MM.1S (cell line): ENCODE data around the gene ZIC4.

Experiments used
- DNase-seq: peaks from one replicate; pipeline ENCODE4 v3.0.0-alpha.2; 2015
- H2AFZ ChIP-seq: fragments of 300-600 bp; sonication (generic); 2 replicates; pipeline ENCODE4 v1.6.0; 2016; ENCODE audit warnings: antibody characterized with exemption, low read length
- H3F3A ChIP-seq: fragments of 300-600 bp; sonication (generic); 2 replicates; pipeline ENCODE4 v1.6.1; 2016; ENCODE audit warnings: mild to moderate bottlenecking, antibody characterized with exemption, low read length, moderate library complexity, mixed read lengths; ENCODE audit not compliant: insufficient read depth
- H3K27ac ChIP-seq: fragments of 300-600 bp; sonication (generic); 2 replicates; pipeline ENCODE4 v1.5.1; 2016; ENCODE audit warnings: mild to moderate bottlenecking, low read length
- H3K27me3 ChIP-seq: fragments of 300-600 bp; sonication (generic); replicated peaks from 2 replicates; pipeline ENCODE4 v1.6.0; 2016; ENCODE audit warnings: low read length; ENCODE audit not compliant: insufficient read depth
- H3K36me3 ChIP-seq: fragments of 300-600 bp; sonication (generic); replicated peaks from 2 replicates; pipeline ENCODE4 v1.6.1; 2016; ENCODE audit warnings: mild to moderate bottlenecking, low read length, mixed read lengths; ENCODE audit not compliant: insufficient read depth
- H3K4me1 ChIP-seq: fragments of 300-600 bp; sonication (generic); 2 replicates; pipeline ENCODE4 v1.6.1; 2016; ENCODE audit warnings: low read length, mixed read lengths
- H3K4me2 ChIP-seq: fragments of 300-600 bp; sonication (generic); 2 replicates; pipeline ENCODE4 v1.6.0; 2016; ENCODE audit warnings: low read depth, low read length
- H3K4me3 ChIP-seq: fragments of 300-600 bp; sonication (generic); 2 replicates; pipeline ENCODE4 v1.5.1; 2016; ENCODE audit warnings: low read length, mixed read lengths
- H3K79me2 ChIP-seq: fragments of 300-600 bp; sonication (generic); 2 replicates; pipeline ENCODE4 v1.6.1; 2016; ENCODE audit warnings: mixed run types, low read length, mixed read lengths
- H3K9ac ChIP-seq: fragments of 300-600 bp; sonication (generic); 2 replicates; pipeline ENCODE4 v1.6.1; 2016; ENCODE audit warnings: low read length, mixed read lengths
- H3K9me2 ChIP-seq: fragments of 300-600 bp; sonication (generic); replicated peaks from 2 replicates; pipeline ENCODE4 v1.6.1; 2016; ENCODE audit warnings: mild to moderate bottlenecking, low read length, mixed read lengths; ENCODE audit not compliant: insufficient read depth
- H3K9me3 ChIP-seq: fragments of 300-600 bp; sonication (generic); replicated peaks from 2 replicates; pipeline ENCODE4 v1.6.1; 2016; ENCODE audit warnings: mild to moderate bottlenecking, low read length, mixed read lengths; ENCODE audit not compliant: insufficient read depth
- H4K20me1 ChIP-seq: fragments of 300-600 bp; sonication (generic); 2 replicates; pipeline ENCODE4 v1.6.1; 2016; ENCODE audit warnings: mild to moderate bottlenecking, low read length, moderate library complexity, mixed read lengths; ENCODE audit not compliant: insufficient read depth
- EZH2 ChIP-seq: fragments of 300-600 bp; sonication (generic); optimal IDR thresholded peaks from 2 replicates; pipeline ENCODE3; 2017; ENCODE audit warnings: low read depth, mild to moderate bottlenecking, antibody characterized with exemption, low read length, mixed read lengths
- EZH2phosphoT487 ChIP-seq: fragments of 300-600 bp; sonication (generic); IDR thresholded peaks from 2 replicates; pipeline ENCODE4 v1.6.1; 2018; ENCODE audit warnings: antibody characterized with exemption, low read length
- TF ChIP-seq, protein P1 (sequence below): fragments of 300-600 bp; sonication (generic); IDR thresholded peaks from 2 replicates; pipeline ENCODE4 v1.5.1; 2016; ENCODE audit warnings: antibody characterized with exemption, low read length, mixed read lengths

The ZIC4 gene

DNA sequence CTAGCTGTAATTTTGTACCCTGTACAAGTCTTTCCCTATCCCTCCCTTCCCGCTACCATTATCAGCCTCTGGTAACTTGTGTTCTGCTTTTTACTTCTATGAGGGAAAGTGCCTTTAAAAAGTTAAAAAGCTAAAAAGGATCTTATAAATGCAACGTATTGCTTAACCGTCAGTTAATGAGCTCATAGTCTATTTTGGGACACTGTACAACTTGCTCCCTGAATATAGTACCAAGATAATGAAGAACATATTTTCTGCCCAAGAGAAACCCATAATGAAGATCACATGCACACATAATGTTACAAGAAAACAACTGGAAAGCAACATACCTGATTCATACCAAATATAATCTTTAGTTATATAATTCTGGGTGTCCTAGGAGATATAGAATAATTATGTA is 25.4 kb upstream of the ZIC4 start:
- H4K20me1 ChIP-seq, result no peaks in the 10 kb centered on the region
- no peaks in the 10 kb centered on the region for H3F3A ChIP-seq
- H3K4me1 ChIP-seq, result no peaks in the 10 kb centered on the region
- H3K4me3 ChIP-seq, result no peak overlapping the region
- H3K27me3 ChIP-seq, result no peaks in the 10 kb centered on the region
- no peak overlapping the region for H3K9ac ChIP-seq
- H3K79me2 ChIP-seq, result no peaks in the 10 kb centered on the region
- no peak overlapping the region for H2AFZ ChIP-seq
- no peaks in the 10 kb centered on the region for H3K36me3 ChIP-seq
- TF ChIP-seq, protein P1, sequence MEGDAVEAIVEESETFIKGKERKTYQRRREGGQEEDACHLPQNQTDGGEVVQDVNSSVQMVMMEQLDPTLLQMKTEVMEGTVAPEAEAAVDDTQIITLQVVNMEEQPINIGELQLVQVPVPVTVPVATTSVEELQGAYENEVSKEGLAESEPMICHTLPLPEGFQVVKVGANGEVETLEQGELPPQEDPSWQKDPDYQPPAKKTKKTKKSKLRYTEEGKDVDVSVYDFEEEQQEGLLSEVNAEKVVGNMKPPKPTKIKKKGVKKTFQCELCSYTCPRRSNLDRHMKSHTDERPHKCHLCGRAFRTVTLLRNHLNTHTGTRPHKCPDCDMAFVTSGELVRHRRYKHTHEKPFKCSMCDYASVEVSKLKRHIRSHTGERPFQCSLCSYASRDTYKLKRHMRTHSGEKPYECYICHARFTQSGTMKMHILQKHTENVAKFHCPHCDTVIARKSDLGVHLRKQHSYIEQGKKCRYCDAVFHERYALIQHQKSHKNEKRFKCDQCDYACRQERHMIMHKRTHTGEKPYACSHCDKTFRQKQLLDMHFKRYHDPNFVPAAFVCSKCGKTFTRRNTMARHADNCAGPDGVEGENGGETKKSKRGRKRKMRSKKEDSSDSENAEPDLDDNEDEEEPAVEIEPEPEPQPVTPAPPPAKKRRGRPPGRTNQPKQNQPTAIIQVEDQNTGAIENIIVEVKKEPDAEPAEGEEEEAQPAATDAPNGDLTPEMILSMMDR, result no peak
- no peaks in the 10 kb centered on the region for H3K9me3 ChIP-seq
- H3K9me2 ChIP-seq, result no peaks in the 10 kb centered on the region
- no peak overlapping the region for H3K4me2 ChIP-seq
- DNase-seq, result no peak
- H3K27ac ChIP-seq, result no peak overlapping the region

DNA sequence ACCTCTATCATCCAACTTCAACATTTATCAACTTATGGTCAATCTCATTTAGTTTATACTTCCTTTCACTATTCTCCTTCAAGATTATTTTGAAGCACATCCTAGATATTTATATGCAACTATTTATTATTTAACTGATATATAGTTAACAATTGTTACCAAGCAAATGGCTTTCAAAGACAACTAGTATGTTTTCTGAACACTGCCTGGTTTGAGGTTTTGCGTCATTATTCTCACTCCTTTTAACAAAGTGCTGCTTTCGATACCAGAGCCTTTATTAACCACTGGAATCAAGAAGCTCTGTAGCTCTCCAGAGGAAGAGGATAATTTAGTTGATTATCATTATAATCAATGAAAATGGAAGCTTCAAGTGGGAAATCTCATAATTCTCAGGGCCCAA is 22.4 kb upstream of the ZIC4 start:
- H3K36me3 ChIP-seq, result no peaks in the 10 kb centered on the region
- no peaks in the 10 kb centered on the region for H3K9me3 ChIP-seq
- no peak overlapping the region for H2AFZ ChIP-seq
- H4K20me1 ChIP-seq, result no peaks in the 10 kb centered on the region
- no peak for DNase-seq
- no peak overlapping the region for H3K9ac ChIP-seq
- no peaks in the 10 kb centered on the region for H3K27me3 ChIP-seq
- H3K4me3 ChIP-seq, result no peak overlapping the region
- TF ChIP-seq, protein P1, result no peak
- TF ChIP-seq EZH2 (no peak), EZH2phosphoT487 (no peak)
- H3K9me2 ChIP-seq, result no peaks in the 10 kb centered on the region
- no peaks in the 10 kb centered on the region for H3F3A ChIP-seq
- no peaks in the 10 kb centered on the region for H3K4me1 ChIP-seq
- no peaks in the 10 kb centered on the region for H3K79me2 ChIP-seq
- H3K27ac ChIP-seq, result no peak overlapping the region
- no peak overlapping the region for H3K4me2 ChIP-seq

DNA sequence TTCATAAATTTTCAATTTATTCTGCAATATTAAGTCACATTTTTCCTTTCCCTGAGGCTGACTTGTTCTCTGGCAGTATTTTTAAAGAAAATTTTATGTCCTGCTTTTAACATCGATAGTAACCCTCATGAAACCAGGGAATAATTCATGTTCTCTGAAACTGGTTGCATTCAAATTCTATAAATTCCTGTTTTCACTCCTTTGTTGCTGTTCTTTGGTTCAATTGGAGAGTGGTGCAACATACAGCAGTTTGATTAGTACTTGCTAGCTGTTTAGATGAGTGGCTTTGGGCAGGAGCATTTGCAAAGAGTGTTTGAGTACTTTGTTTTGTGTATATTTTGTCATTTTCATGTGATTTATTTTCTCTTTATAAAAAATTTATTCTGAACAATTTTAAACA is 22.0 kb upstream of the ZIC4 start:
- DNase-seq, result no peak
- Histone ChIP-seq H3K4me3 (no peak overlapping the region), H3K79me2 (no peaks in the 10 kb centered on the region), H3K9ac (no peak overlapping the region), H3K27me3 (no peaks in the 10 kb centered on the region), H3K36me3 (no peaks in the 10 kb centered on the region), H3K4me2 (no peak overlapping the region), H3K9me3 (no peaks in the 10 kb centered on the region), H3K27ac (no peak overlapping the region), H3F3A (no peaks in the 10 kb centered on the region), H4K20me1 (no peaks in the 10 kb centered on the region), H2AFZ (no peak overlapping the region), H3K4me1 (no peaks in the 10 kb centered on the region), H3K9me2 (no peaks in the 10 kb centered on the region)
- TF ChIP-seq EZH2phosphoT487 (no peak), EZH2 (no peak)
- TF ChIP-seq, protein P1, result no peak

DNA sequence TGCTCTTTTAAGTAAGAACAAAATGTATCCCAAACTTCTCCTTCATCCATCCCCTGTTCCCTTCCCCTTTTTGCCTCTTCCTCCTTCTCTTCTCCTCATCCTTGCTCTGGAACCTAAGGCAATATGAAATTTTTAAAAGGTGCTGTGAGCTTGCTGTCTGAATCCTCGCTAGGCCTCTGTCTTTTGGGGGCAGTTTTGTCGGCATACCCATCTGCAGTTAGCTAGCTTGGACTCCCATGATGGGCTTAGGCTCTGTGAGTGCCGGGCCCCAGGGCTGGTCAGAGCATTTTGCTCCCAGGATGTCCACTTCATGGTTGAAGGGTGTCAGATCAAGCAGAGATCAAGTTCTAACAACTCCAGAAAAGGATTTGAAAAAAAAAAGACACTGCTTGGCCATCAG is 21.4 kb upstream of the ZIC4 start:
- H3F3A ChIP-seq, result no peaks in the 10 kb centered on the region
- no peaks in the 10 kb centered on the region for H3K27me3 ChIP-seq
- no peaks in the 10 kb centered on the region for H3K36me3 ChIP-seq
- DNase-seq, result no peak
- TF ChIP-seq, protein P1, result no peak
- TF ChIP-seq EZH2phosphoT487, result no peak
- 0 out of 2 replicates have a peak overlapping the region, but pooled peaks have one; percentile 26 for H2AFZ ChIP-seq
- no peaks in the 10 kb centered on the region for H3K9me3 ChIP-seq
- no peak overlapping the region for H3K4me2 ChIP-seq
- H3K4me3 ChIP-seq, result no peak overlapping the region
- no peaks in the 10 kb centered on the region for H3K9me2 ChIP-seq
- no peaks in the 10 kb centered on the region for H4K20me1 ChIP-seq
- H3K27ac ChIP-seq, result no peak overlapping the region
- no peaks in the 10 kb centered on the region for H3K4me1 ChIP-seq
- H3K79me2 ChIP-seq, result no peaks in the 10 kb centered on the region
- no peak overlapping the region for H3K9ac ChIP-seq
